Measurements from ENCODE around the gene MDM2. TPM values are rescaled to one million over a fixed set of nuclear protein-coding genes. Genes with fewer than 3 reads are reported as not detected.
A peak's percentile ranks its signal among the peaks of the same experiment; 100 is the strongest.

The MDM2 gene
- total and polyA plus RNA-seq, 8 donors: 30.7 to 132 (median 56.8) TPM

DNA sequence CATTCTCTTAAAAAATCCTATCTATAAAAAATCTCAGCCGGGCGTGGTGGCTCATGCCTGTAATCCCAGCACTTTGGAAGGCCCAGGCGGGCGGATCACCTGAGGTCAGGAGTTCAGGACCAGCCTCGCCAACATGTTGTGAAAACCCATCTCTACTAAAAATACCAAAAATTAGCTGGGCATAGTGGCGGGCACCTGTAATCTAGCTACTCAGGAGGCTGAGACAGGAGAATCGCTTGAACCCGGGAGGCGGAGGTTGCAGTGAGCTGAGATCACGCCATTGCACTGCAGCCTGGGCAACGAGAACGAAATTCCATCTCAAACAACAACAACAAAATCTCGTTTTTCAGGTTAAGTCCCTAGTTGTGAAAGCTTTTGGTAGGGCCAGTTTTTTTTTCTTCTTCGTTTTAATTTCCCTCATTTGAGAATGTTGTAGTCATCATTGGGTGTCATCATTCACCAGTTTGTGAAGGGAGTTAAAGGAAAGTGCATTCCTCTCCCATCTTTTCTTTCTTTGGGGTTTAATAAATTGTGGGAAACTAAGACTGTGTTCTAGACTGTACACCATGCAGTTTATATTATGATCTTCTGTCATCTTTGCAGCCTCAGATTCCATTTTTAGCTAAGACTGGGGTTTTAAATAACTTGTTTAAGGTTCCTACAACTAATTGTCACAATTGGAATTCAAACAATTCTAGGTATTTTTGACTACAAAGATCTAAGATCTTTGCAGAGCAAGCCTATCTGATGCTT lies 23.9 kb downstream of the MDM2 start:
- no peaks in the 10 kb centered on the region for H3K27me3 ChIP-seq
- H3K27ac ChIP-seq: no peak overlapping the region
- no peaks in the 10 kb centered on the region for H3K9me3 ChIP-seq
- FAIRE-seq (no peak), ATAC-seq (no peak), DNase-seq (no peak)
- intact Hi-C loops (cut with DNase I): no loop called here
- TF ChIP-seq, protein P1, sequence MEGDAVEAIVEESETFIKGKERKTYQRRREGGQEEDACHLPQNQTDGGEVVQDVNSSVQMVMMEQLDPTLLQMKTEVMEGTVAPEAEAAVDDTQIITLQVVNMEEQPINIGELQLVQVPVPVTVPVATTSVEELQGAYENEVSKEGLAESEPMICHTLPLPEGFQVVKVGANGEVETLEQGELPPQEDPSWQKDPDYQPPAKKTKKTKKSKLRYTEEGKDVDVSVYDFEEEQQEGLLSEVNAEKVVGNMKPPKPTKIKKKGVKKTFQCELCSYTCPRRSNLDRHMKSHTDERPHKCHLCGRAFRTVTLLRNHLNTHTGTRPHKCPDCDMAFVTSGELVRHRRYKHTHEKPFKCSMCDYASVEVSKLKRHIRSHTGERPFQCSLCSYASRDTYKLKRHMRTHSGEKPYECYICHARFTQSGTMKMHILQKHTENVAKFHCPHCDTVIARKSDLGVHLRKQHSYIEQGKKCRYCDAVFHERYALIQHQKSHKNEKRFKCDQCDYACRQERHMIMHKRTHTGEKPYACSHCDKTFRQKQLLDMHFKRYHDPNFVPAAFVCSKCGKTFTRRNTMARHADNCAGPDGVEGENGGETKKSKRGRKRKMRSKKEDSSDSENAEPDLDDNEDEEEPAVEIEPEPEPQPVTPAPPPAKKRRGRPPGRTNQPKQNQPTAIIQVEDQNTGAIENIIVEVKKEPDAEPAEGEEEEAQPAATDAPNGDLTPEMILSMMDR (IDR thresholded peaks at IDR 0.05): no peak
- 90 to 95% methylated on average over 14 of the region's 14 CpGs for WGBS, 2 donors
- H3K4me1 ChIP-seq: no peaks in the 10 kb centered on the region
- H3K4me3 ChIP-seq: no peak overlapping the region
- H3K36me3 ChIP-seq: peaks cover under 1 to 79% (median 17%) of the 10 kb centered on the region in 3 donors

DNA sequence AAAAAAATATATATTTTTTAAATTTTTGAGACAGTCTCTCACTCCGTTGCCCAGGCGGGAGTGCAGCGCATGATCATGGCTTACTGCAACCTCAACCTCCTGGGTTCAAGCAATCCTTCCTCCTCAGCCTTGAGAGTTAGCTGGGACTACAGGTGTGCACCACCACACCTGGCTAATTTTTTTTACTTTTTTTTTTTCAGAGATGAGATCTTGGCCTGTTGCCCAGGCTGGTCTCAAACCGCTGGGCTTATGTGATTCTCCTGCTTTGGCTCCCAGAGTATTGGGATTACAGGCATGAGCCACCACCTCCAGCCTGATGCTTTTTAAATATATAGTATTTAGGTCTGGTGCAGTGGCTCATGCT lies 24.5 kb downstream of the MDM2 start:
- intact Hi-C loops (cut with DNase I): no loop called here
- WGBS, 2 donors: 92 to 95% methylated on average over 4 of the region's 4 CpGs

DNA sequence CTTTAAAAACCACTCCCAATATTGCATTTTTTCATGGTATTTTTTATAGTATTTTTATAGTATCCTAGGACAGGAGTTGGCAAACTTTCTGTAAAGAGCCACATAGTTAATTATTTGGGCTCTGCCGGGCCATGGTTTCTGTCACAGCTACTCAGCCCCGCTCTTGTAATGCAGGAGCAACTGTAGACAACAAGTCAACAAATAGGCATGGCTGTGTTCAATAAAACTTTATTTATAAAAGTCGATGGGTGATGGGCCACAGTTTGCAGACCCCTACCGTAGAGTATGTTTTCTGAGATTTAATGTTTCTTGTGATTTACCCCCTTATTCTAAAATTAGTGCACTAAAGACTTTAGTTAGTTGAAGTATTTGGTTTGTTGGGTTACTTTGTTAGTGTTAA lies 25.5 kb downstream of the MDM2 start:
- no peak for ATAC-seq
- Histone ChIP-seq H3K27me3 (no peaks in the 10 kb centered on the region), H3K36me3 (peaks cover 0 to 79% (median 26%) of the 10 kb centered on the region in 3 donors), H3K4me1 (no peaks in the 10 kb centered on the region), H3K27ac (no peak overlapping the region), H3K4me3 (no peak overlapping the region), H3K9me3 (no peaks in the 10 kb centered on the region)
- DNase-seq: no peak
- WGBS, 2 donors: 98 to 100% methylated on average over 4 of the region's 4 CpGs
- TF ChIP-seq, protein P1 (IDR thresholded peaks at IDR 0.05): no peak
- FAIRE-seq: no peak
- intact Hi-C loops (cut with DNase I): no loop called here

More for the DNA sequence above, 24.5 kb downstream of the MDM2 start:
- H3K36me3 ChIP-seq: peaks cover 0 to 79% (median 19%) of the 10 kb centered on the region in 3 donors
- DNase-seq: no peak
- TF ChIP-seq, protein P1 (IDR thresholded peaks at IDR 0.05): no peak
- no peaks in the 10 kb centered on the region for H3K9me3 ChIP-seq
- FAIRE-seq: no peak
- H3K27me3 ChIP-seq: no peaks in the 10 kb centered on the region
- H3K27ac ChIP-seq: no peak overlapping the region
- no peaks in the 10 kb centered on the region for H3K4me1 ChIP-seq
- H3K4me3 ChIP-seq: no peak overlapping the region
- ATAC-seq: no peak

DNA sequence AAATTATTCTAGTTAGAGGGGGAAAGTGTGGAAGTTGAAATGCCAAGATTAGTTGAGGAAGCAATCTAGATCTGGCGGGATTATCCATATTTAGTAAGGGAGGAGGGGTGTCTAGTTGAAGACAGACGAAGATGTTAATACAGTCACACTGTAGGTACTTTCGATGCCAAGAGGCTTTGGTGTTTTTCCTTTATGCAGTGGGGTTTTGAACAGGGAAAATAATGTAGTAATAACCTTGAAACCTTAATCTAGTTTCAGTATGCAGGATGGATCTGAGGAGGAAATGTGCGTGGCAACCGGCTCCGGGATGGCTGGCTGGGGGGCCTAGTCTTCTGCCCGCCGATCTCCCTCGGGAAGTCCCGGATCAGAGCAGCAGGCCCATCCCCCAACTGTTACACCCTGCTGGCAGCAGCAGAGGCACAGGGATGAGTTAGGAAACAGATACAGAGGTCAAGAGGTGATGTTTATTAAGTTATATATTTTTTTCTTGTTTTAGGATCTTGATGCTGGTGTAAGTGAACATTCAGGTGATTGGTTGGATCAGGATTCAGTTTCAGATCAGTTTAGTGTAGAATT lies 27.4 kb downstream of the MDM2 start:
- no peak for DNase-seq
- TF ChIP-seq, protein P1 (IDR thresholded peaks at IDR 0.05): no peak
- intact Hi-C loops (cut with DNase I): no loop called here
- Histone ChIP-seq H3K4me3 (no peak overlapping the region), H3K36me3 (peaks cover 0 to 83% (median 36%) of the 10 kb centered on the region in 3 donors), H3K27ac (no peak overlapping the region), H3K27me3 (no peaks in the 10 kb centered on the region), H3K9me3 (no peaks in the 10 kb centered on the region), H3K4me1 (no peaks in the 10 kb centered on the region)
- ATAC-seq: peak in 1 of 4 donors; percentile 4
- WGBS, 2 donors: 76 to 77% methylated on average over 10 of the region's 10 CpGs
- FAIRE-seq: no peak

DNA sequence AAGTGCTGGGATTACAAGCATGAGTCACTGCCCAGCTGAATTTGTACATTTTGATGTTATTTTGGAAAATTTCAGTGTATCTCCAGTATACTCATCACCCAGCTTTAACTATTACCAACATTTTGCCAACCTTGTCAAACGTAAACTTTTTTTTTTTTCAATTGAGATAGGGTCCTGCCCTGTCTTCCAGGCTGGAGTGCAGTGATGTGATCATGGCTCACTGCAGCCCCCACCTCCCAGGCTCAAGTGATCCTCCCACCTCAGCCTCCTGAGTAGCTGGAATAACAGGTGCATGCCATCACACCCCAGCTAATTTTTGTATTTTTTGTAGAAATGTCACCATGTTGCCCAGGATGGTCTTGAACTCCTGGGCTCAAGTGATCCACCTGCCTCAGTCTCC lies 29.2 kb downstream of the MDM2 start:
- ATAC-seq (no peak), FAIRE-seq (no peak), DNase-seq (no peak)
- Histone ChIP-seq H3K36me3 (peaks cover 0 to 83% (median 37%) of the 10 kb centered on the region in 3 donors), H3K4me1 (no peaks in the 10 kb centered on the region), H3K4me3 (no peak overlapping the region), H3K27me3 (no peaks in the 10 kb centered on the region), H3K27ac (no peak overlapping the region), H3K9me3 (no peaks in the 10 kb centered on the region)
- TF ChIP-seq, protein P1 (IDR thresholded peaks at IDR 0.05): no peak
- 75 to 83% methylated on average over 1 of the region's 1 CpG for WGBS, 2 donors
- intact Hi-C loops (cut with DNase I): no loop called here

All from pancreas (tissue), 10 donors.